ENCODE data around the gene CDC5L.
A peak's percentile ranks its signal among the peaks of the same experiment; 100 is the strongest.

The CDC5L gene

DNA sequence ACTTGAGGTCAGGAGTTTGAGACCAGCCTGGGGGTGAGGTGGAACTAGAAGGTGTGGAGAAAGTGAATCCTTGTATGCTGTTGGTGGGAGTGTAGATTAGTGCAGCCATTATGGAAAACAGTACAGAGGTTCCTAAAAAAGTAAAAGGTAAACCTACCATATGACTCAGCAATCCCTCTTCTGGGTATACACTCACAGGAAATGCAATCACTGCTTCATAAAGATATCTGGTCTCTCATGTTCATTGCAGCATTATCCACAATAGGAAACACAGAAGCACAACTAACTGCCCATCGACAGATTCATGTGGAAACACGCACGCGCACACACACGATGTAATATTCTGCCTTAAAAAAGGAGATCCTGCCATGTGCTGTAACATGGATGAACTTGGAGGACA lies 66.7 kb downstream of the CDC5L start:
- no peak for DNase-seq (ENCODE audit: insufficient read length, low spot score)

DNA sequence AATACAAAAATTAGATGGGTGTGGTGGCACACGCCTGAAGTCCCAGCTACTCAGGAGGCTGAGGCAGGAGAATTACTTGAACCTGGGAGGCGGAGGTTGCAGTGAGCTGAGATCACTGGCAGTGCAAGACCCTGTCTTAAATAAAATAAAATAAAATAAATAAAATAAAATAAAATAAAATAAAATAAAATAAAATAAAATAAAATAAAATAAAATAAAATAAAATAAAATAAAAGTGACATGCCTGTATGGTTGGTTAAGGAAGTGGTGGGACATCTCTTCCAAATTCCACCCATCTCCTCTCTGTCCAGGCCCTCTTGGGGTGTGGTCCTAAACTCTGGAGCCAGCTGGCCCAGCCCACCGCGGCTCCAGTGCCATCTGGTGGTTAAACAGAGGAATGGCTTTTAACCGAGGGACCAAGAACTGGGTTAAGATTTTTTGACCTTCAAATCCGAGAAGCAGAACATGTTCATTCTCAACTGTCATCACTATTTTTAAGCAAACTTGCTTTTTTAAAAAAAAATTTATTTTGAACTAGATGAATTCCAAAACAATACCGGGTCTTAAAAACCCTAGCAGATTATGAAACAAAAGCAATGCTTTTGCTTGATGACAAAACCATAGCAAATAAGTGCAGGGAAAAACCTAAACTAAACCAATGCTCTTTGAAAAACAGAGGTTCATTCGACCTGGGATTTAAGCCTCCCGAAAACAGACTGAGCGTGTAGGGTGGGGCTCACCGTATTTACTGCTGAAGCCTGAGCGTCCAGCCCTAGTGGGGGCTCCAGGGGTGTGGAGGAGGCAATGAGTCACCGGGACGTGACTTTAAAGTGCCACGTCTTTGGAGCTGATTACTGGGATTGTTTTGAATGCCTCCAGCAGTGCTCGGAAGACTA lies 68.8 kb downstream of the CDC5L start:
- no peak for FAIRE-seq

More for the DNA sequence above, 66.7 kb downstream of the CDC5L start:
- FAIRE-seq = no peak
- no peak for TF ChIP-seq POLR2AphosphoS5 (IDR thresholded peaks at IDR 0.05; ENCODE audit: low read depth, low read length)
- no peak for TF ChIP-seq POU2F2 (IDR thresholded peaks at IDR 0.05; ENCODE audit: low read depth, low read length)
- no peak for TF ChIP-seq TAF1 (IDR thresholded peaks at IDR 0.05; ENCODE audit: low read depth, low read length)
- TF ChIP-seq POLR2A (IDR thresholded peaks at IDR 0.05; ENCODE audit: low read depth, low read length) = no peak
- TF ChIP-seq PAX5 (IDR thresholded peaks at IDR 0.05; ENCODE audit: insufficient read depth, low read length, severe bottlenecking) = no peak
- TF ChIP-seq SPI1 (IDR thresholded peaks at IDR 0.05; ENCODE audit: low read depth, low read length) = no peak

DNA sequence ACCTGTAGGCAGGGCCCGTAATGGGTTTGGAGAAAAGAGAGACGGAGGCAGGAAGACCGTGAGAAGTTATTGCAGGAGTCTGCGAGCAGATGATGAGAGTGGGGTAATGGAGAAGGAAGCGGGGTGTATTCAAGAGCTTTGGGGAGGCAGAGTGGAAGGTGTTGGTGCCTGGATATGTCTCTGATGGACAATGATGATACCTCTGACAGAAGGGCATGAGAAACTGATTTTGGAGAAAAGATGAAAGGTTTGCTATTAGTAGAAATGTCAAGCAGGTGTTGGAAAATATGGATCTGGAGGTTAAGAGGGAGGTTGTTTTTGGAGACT lies 69.4 kb downstream of the CDC5L start:
- DNase-seq (ENCODE audit: insufficient read length, low spot score) (no peak), FAIRE-seq (no peak)
- no peak for TF ChIP-seq SPI1 (IDR thresholded peaks at IDR 0.05; ENCODE audit: low read depth, low read length)
- TF ChIP-seq POU2F2 (IDR thresholded peaks at IDR 0.05; ENCODE audit: low read depth, low read length) = no peak
- TF ChIP-seq TAF1 (IDR thresholded peaks at IDR 0.05; ENCODE audit: low read depth, low read length) = no peak
- no peak for TF ChIP-seq PAX5 (IDR thresholded peaks at IDR 0.05; ENCODE audit: insufficient read depth, low read length, severe bottlenecking)
- TF ChIP-seq POLR2AphosphoS5 (IDR thresholded peaks at IDR 0.05; ENCODE audit: low read depth, low read length) = no peak
- TF ChIP-seq POLR2A (IDR thresholded peaks at IDR 0.05; ENCODE audit: low read depth, low read length) = no peak

More for the DNA sequence above, 68.8 kb downstream of the CDC5L start:
- peak; percentile 45 for DNase-seq (ENCODE audit: insufficient read length, low spot score)
- TF ChIP-seq PAX5 (IDR thresholded peaks at IDR 0.05; ENCODE audit: insufficient read depth, low read length, severe bottlenecking) (no peak), SPI1 (IDR thresholded peaks at IDR 0.05; ENCODE audit: low read depth, low read length) (no peak), POLR2AphosphoS5 (IDR thresholded peaks at IDR 0.05; ENCODE audit: low read depth, low read length) (no peak), POLR2A (IDR thresholded peaks at IDR 0.05; ENCODE audit: low read depth, low read length) (no peak), TAF1 (IDR thresholded peaks at IDR 0.05; ENCODE audit: low read depth, low read length) (no peak), POU2F2 (IDR thresholded peaks at IDR 0.05; ENCODE audit: low read depth, low read length) (no peak)

- DNase-seq (ENCODE audit: insufficient read length, low spot score) = no peak
- no peak for FAIRE-seq
- TF ChIP-seq SPI1 (IDR thresholded peaks at IDR 0.05; ENCODE audit: low read depth, low read length) (no peak), PAX5 (IDR thresholded peaks at IDR 0.05; ENCODE audit: insufficient read depth, low read length, severe bottlenecking) (no peak), TAF1 (IDR thresholded peaks at IDR 0.05; ENCODE audit: low read depth, low read length) (no peak), POLR2AphosphoS5 (IDR thresholded peaks at IDR 0.05; ENCODE audit: low read depth, low read length) (no peak), POU2F2 (IDR thresholded peaks at IDR 0.05; ENCODE audit: low read depth, low read length) (no peak), POLR2A (IDR thresholded peaks at IDR 0.05; ENCODE audit: low read depth, low read length) (no peak)
Measured at GRCh38 chr6:44457596-44457995, 70.1 kb downstream of the CDC5L start.

DNA sequence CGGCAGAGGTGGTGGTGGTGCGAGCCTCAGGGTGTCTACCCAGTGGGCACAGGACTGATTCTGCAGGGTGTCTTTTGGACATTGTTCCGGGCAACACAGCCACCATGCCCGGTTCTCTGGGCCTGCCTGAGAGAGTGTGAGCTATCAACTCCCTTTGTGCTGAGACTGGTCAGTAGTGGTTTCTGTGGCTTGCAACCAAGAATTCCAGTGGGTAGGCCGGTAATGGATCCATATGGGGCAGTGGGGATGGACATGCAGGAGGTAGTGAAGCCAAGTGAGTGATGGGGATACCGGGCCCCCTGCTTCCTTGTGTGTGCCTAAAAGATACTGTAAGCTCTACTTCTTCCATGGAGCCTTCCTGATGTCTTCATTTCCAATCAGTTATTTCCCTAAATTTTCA lies 71.0 kb downstream of the CDC5L start:
- DNase-seq (ENCODE audit: insufficient read length, low spot score) = no peak
- FAIRE-seq = no peak
- TF ChIP-seq TAF1 (IDR thresholded peaks at IDR 0.05; ENCODE audit: low read depth, low read length) (no peak), SPI1 (IDR thresholded peaks at IDR 0.05; ENCODE audit: low read depth, low read length) (no peak), POLR2A (IDR thresholded peaks at IDR 0.05; ENCODE audit: low read depth, low read length) (no peak), POLR2AphosphoS5 (IDR thresholded peaks at IDR 0.05; ENCODE audit: low read depth, low read length) (no peak), POU2F2 (IDR thresholded peaks at IDR 0.05; ENCODE audit: low read depth, low read length) (no peak), PAX5 (IDR thresholded peaks at IDR 0.05; ENCODE audit: insufficient read depth, low read length, severe bottlenecking) (no peak)

DNA sequence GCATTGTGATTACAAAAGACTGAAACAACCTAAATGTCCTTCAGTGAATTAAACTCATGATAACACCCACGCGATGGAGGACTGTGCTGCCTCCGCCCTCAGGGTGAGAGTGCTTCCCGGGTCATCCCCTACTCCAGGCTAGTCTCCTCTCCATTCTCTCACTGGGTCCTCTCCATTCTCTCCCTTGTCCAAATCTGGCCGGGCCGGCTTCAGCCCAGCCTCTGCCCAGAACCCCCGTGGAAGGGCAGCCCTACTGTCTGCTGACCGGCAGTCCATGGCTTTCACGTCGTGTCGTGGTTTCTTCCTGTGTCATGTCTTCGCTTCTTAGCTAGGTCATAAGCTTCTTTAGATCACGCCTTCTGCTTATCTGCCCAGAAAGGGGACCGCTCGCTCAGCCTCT lies 74.8 kb downstream of the CDC5L start:
- TF ChIP-seq PAX5 (IDR thresholded peaks at IDR 0.05; ENCODE audit: insufficient read depth, low read length, severe bottlenecking) (no peak), POLR2A (IDR thresholded peaks at IDR 0.05; ENCODE audit: low read depth, low read length) (no peak), POLR2AphosphoS5 (IDR thresholded peaks at IDR 0.05; ENCODE audit: low read depth, low read length) (no peak), POU2F2 (IDR thresholded peaks at IDR 0.05; ENCODE audit: low read depth, low read length) (no peak)
- DNase-seq (ENCODE audit: insufficient read length, low spot score) (no peak), FAIRE-seq (no peak)

DNA sequence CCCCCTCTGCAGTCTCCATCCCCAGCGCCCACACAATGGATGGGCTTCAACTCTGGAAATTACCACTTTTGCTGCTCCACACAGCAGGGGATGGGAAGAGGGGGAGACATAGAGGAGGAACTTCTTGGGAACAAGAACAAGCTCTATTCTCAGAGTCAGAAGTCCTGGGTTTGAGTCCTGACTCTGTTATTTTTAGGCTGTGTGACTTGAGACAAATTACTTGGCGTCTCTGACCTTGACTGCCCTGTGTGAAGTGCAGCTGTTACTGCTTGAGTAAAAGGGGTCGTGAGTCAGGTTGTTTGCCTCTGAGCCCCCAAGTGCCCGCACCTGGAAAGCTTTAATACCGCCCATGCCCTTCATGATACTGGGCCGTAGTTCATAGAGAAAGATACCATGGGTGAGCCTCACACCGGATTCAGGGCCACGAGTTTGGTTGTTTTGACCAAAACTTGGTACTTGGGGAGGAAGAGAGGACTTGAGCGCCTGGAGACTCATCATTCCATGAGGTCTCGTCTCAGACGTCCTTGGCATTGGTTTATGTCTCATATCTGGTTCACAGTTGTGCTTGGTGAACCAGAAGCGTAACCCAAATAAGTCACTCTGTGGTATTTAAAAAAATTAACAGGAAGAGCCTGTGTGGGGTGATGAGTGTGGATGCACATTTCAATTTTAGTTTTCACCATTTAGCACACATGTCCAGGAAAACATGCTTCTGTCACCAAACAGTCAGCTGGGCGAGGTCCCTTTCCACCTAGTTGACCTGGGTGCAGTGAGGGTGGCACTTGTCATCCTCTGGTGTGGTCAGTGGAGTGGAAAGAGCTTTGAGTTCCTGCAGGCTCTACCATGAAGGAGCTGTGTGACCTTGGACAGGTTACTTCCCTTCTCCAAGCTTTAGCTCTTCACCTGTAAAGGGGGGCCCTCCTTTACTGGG lies 75.6 kb downstream of the CDC5L start:
- no peak for TF ChIP-seq SPI1 (IDR thresholded peaks at IDR 0.05; ENCODE audit: low read depth, low read length)
- no peak for TF ChIP-seq POLR2AphosphoS5 (IDR thresholded peaks at IDR 0.05; ENCODE audit: low read depth, low read length)
- TF ChIP-seq PAX5 (IDR thresholded peaks at IDR 0.05; ENCODE audit: insufficient read depth, low read length, severe bottlenecking) = no peak
- no peak for TF ChIP-seq TAF1 (IDR thresholded peaks at IDR 0.05; ENCODE audit: low read depth, low read length)
- DNase-seq (ENCODE audit: insufficient read length, low spot score) (no peak), FAIRE-seq (no peak)

DNA sequence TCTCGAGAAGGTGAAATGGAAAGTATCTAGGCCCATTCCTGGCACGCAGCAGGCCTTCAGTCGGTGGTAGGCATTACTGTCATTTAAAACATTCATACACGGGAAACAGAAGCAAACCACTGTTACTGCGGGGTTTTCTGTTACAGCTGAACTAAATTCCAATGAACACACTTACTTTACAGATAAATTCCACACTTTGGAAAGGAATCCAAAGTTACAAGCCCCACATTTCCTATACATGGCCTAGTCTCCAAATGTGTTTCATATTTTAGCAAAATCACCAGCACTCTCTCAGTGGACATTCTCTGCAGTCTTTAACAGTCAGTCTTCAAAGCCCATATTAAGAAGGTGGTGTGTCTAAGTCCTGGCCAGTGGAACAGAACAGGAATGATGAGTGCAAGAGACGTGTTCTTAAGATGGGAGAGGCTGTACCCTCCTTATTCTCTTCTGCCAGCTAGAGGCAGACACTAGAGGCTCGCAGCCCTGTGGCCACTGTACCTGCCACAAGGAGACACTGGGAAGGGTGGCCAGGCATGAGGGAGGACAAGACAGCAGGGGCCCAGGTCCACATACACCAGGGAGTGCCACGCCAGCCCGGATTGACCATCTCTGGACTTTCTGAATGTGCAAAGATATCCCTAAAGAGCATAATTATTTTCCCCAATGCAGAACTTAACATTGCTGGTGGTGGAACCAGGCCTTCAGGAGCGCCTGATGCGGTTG lies 76.4 kb downstream of the CDC5L start:
- TF ChIP-seq PAX5 (IDR thresholded peaks at IDR 0.05; ENCODE audit: insufficient read depth, low read length, severe bottlenecking) (no peak), POU2F2 (IDR thresholded peaks at IDR 0.05; ENCODE audit: low read depth, low read length) (no peak), TAF1 (IDR thresholded peaks at IDR 0.05; ENCODE audit: low read depth, low read length) (no peak), POLR2AphosphoS5 (IDR thresholded peaks at IDR 0.05; ENCODE audit: low read depth, low read length) (no peak), SPI1 (IDR thresholded peaks at IDR 0.05; ENCODE audit: low read depth, low read length) (no peak), POLR2A (IDR thresholded peaks at IDR 0.05; ENCODE audit: low read depth, low read length) (no peak)
- DNase-seq (ENCODE audit: insufficient read length, low spot score) = no peak
- no peak for FAIRE-seq
